Fibroblast of the conjunctiva (primary cell): ENCODE measurements around the gene RAB8B.

Experiments used
- DNase-seq: peaks from one replicate; pipeline ENCODE4 v3.0.0-alpha.2; 2010; ENCODE audit warnings: low read depth

Gene RAB8B

DNA sequence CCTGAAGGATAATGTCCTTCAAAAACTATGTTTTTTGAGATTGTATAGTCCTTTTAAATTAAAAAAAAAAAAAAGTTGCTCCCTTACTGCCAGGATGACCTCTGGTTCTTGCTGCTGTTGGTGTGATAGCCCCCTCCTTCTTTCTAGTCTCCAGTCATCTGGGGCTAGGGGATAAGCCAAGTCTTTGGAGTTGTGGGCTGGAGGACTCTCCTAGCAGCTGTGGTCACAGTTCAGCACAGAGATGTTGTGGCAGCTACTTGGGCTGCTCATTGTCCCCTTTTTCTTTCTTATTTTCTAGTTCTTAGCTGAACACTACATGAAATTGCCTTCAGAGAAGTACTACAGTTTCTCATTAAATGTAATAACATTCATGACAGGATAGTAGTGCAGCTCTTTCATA, 48.8 kb downstream of the RAB8B start:
- DNase-seq, result no peak

GRCh38 chr15:63238796-63239195, 49.4 kb downstream of the RAB8B start:
- peak; percentile 51 for DNase-seq

DNA sequence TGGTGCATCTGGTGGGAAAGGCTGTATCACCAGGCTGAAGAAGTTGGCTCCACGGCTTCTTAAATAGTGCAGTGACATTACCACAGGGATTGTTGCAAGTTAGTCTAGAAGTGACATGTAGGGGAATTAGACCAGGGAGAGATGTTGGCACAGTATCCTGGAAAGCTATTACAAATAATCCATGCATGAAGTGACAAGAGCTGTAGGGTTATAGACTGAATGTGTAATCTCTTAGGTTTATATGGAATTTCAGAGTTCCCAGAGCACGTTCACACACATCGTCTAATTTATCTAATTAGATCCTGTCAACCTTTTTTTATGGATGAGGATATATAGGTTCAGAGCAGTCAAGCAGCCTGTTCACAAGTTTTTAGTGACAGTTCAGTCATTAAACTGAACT, 50.7 kb downstream of the RAB8B start:
- DNase-seq, result no peak

DNA sequence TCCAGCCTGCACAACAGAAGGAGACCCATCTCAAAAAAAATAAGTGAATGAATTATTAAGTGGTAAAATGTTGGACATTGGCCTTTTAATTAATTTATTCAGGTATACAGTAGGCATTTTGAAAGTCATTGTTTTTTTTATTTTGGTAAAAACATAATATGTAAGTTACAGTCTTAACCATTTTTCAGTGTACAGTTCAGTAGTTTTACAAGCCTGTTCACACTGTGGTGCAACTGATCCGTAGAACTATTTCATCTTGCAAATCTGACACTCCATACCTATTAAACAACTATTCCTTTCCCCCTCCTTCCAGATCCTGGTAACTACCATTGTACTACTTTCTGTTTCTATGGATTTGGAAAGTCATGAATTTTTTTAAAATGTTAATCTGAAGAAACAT, 51.9 kb downstream of the RAB8B start:
- no peak for DNase-seq

- DNase-seq, result peak; percentile 74
Observed at GRCh38 chr15:63243101-63243500, 53.7 kb downstream of the RAB8B start.

- no peak for DNase-seq
Observed at GRCh38 chr15:63243776-63244175, 54.4 kb downstream of the RAB8B start.

- DNase-seq, result no peak
Observed at GRCh38 chr15:63244399-63244798, 55.0 kb downstream of the RAB8B start.

- no peak for DNase-seq
Observed at GRCh38 chr15:63244976-63245645, 55.7 kb downstream of the RAB8B start.

- DNase-seq, result peak; percentile 88
Observed at GRCh38 chr15:63246691-63247469, 57.5 kb downstream of the RAB8B start.

- DNase-seq, result peak; percentile 65
Observed at GRCh38 chr15:63250312-63250965, 61.0 kb downstream of the RAB8B start.

- DNase-seq, result no peak
Observed at GRCh38 chr15:63251701-63252100, 62.3 kb downstream of the RAB8B start.

DNA sequence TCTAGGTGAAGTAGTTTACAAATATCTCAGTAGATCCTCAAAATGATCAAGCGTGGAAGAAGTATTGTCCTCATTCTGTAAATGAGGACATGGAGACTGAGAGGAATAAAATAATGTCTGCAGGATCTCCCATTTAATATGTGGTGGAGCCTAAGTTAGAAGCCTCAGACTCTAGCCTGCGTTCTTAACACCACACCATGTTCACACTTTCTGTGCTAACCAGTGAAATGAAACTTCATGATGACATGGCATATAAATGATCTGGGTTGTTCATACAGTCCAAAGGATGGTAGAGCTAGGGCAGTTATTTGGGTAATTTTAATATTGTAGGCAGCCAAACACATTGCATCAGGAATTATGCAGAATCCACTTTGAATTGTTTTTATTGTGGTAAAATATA, 62.9 kb downstream of the RAB8B start:
- no peak for DNase-seq

- no peak for DNase-seq
Observed at GRCh38 chr15:63254991-63255390, 65.6 kb downstream of the RAB8B start.

DNA sequence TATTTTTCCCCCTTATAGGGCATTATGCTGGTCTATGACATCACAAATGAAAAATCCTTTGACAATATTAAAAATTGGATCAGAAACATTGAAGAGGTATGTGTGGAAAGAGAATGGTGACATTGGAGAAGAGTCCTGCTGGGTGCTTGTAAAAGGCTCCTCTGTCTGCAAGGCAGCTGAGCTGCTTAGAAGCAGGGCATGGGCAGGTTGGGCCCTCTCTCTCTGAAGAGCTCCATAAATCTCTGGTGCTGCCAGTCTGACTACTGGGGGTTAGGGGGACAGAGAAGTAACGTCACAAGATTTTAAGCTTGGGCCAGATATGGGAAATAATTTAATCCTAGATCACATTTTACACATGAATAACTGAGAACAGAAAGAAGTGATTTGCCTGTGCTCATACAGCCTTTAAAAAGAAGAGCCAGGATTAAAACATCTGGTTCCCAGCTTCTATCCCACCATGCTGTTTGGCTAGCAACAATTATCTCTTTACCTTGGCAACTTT, 66.1 kb downstream of the RAB8B start:
- no peak for DNase-seq

GRCh38 chr15:63256433-63257274, 67.2 kb downstream of the RAB8B start:
- DNase-seq, result no peak

DNA sequence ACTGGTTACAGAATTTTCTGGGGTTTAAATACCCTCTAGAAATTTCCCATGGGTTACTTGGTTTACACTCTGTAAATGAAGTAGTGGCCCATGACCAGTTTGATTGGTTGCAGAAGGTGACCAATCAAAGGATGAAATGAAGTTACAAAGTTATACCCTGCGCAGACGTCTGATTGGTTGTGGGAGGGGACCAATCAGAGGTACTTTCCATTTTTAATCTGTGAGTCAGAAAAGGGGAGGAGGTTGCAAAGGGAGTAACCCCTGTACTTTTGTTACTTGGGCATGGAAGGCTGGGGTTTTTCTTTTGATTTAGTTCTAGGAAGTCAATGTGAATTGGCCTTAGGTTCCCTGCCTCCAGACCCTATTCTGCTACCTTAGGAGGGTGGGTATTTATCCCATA, 69.3 kb downstream of the RAB8B start:
- no peak for DNase-seq

- no peak for DNase-seq
Observed at GRCh38 chr15:63260791-63261190, 71.4 kb downstream of the RAB8B start.

GRCh38 chr15:63261311-63261710, 71.9 kb downstream of the RAB8B start:
- no peak for DNase-seq

DNA sequence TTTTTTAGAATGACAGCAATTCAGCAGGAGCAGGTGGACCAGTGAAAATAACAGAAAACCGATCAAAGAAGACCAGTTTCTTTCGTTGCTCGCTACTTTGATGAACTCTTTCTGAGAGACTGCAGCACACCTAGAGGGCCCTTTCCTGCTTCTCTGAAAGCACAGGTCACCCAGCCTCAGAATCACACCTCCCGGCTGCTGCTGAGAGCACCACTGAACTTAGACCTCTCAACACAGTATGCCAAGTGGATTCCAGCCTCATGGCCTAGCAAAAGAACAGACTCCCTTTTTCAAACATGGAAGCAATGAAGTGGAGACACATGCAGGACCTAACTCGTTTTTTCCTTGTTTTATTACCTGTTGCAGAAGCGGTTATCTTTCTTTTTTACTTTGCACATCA, 74.1 kb downstream of the RAB8B start:
- no peak for DNase-seq

DNA sequence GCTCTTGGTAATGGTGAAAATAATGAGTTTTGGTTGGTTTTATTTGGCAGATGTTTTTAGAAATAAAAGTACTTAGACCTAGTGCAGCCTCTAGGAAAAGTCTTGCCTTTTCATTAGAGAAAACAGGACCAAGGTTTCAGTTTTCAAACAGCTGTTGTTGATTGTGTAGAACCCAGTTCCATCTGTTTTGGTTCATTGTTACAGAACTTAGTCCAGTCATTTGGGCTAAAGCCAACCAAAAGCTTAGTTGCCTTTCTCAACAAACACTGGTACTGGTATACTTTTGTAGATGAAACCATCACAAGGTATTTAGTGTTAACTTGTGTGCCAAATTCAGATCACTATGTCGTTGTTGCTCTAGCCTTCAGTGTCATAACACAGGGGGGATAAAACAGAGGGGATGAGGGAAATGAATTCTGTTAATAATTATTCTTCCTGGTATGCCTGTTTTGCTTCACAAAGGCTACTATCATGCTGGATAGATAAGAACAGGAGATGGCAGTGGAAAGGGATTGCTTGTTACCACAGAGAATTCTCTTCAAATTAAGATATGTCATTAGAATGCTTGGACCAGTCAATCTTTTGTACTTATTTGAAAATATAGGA, 75.4 kb downstream of the RAB8B start:
- DNase-seq, result peak; percentile 78

DNA sequence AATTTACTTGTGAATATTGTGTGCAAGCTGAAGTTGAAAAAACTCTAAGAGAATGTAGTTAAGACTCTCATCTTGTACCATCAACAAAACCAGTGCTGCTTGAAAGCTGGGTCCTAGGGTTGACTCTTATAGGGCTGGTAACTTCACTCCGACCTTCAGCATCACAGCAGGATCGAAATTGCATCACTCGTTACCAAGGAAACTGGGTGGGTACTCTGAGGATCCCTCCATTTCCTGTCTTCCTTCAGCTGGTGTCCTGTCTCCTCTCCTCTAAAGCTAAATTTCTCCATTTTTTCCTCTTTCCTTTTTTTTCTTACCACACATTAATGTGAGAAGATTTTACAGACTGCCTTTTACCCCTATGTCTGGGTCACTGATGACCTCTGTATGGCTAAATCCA, 85.0 kb downstream of the RAB8B start:
- no peak for DNase-seq
